ENCODE results near the gene DUSP6.

- TF ChIP-seq CTCF (IDR thresholded peaks at IDR 0.05; ENCODE audit: poor library complexity, severe bottlenecking) (no peak), TAF1 (IDR thresholded peaks at IDR 0.05; ENCODE audit: low read depth) (no peak)
These were observed 16.7 kb downstream of the DUSP6 start for GRCh38 chr12:89335452-89336244.

Measured in neural cell (in vitro differentiated cells).